GM20000 (cell line): ENCODE results near the gene PTPN18.

Experiments used
- DNase-seq: peaks from one replicate; pipeline ENCODE4 v3.0.0; 2012; ENCODE audit warnings: low spot score
- CTCF ChIP-seq: IDR thresholded peaks from 2 replicates; pipeline ENCODE4 v1.5.1; 2012; ENCODE audit warnings: mild to moderate bottlenecking, control low read depth; ENCODE audit errors: extremely low read depth, missing control alignments

The PTPN18 gene

DNA sequence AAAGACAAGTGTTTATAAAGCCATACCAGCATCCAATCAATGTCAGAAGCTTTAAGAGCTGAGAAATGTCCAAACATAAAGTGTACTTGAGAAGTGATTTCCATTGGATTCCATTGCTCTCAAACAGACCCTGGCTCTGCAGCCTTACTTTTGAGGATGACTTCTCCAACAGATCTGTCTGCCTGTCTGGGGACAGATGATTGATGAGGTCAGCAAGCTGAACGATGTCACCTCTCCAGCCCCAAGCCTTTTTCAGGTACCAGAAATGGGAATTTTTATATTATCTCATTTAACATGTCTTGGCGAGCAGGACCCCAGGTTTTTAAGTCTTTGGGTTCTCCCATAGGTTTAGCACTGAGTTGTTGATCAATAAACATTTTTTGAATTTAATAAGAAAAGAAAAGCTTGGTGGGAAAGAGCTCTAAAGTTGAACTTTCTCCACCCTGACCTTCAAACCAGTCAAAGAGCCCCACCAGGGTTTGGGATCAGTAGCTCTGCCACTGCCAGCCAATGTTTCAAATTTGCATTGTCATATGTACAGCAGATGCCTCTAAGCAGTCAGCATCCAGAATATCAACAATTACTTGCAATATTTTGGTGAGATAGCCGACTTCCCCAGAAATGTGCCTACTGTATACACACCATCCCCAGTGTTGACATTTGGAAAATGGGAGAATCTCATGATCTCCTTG, 22.5 kb downstream of the PTPN18 start:
- DNase-seq = no peak
- TF ChIP-seq CTCF = no peak

DNA sequence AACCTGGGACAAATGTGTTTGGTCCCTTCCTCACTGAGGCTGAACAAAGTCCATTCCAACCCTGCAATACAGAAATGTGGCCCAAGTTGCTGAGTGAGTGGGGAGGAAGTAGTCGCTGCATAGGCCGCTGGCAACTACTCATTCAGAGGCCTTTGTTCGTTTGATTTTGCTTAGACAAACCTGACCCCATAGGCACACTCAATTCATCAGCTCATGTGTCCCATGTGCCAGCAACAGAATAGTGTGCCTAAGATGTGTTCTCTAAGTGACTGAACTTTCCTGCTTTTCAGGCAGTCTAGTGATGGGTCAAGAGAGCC, 23.0 kb downstream of the PTPN18 start:
- DNase-seq = no peak
- TF ChIP-seq CTCF = no peak

DNA sequence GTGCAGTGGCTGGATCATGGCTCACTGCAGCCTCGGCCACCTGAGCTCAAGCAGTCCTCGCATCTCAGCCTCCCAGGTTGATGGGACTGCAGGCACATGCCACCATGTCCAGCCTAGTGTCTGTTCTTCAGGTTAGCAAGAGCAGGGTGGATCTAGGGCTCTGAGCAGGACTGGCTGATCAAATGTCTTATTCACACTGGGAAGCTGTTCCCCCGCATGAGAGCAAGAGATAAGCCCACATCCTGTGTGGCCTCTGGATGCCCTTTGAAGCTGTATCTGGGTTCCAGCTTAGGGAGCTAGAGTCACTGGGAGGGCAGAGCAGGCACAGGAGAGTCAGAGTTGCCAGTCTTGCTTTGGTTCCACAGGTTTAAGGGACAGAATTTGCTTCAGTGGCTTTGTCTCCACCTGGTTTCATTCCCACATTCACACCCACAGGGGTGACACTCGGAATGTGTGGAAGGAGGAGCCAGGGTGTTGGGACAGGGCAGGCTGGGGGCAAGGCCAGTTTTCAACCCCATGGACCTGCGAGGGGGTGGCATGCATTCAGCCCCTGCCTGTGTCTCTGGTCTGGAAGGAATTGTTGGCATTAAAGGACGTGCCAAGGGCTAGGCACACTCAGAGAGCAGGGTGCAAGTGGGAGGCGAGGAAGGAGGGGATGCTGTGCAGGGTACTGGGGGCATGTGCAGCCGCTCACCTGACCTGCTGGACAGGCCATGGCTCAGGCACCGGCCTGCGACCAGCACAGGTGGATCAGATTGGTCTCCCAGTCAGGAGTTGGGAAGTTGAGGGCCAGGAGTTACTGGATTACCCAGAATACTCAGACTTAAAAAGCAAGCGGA, 24.5 kb downstream of the PTPN18 start:
- no peak for DNase-seq
- no peak for TF ChIP-seq CTCF

GRCh38 chr2:130381145-130381544, 25.3 kb downstream of the PTPN18 start:
- no peak for TF ChIP-seq CTCF

GRCh38 chr2:130381619-130382018, 25.8 kb downstream of the PTPN18 start:
- TF ChIP-seq CTCF = no peak
- DNase-seq = no peak

More at GRCh38 chr2:130381145-130381544, 25.3 kb downstream of the PTPN18 start:
- no peak for DNase-seq

DNA sequence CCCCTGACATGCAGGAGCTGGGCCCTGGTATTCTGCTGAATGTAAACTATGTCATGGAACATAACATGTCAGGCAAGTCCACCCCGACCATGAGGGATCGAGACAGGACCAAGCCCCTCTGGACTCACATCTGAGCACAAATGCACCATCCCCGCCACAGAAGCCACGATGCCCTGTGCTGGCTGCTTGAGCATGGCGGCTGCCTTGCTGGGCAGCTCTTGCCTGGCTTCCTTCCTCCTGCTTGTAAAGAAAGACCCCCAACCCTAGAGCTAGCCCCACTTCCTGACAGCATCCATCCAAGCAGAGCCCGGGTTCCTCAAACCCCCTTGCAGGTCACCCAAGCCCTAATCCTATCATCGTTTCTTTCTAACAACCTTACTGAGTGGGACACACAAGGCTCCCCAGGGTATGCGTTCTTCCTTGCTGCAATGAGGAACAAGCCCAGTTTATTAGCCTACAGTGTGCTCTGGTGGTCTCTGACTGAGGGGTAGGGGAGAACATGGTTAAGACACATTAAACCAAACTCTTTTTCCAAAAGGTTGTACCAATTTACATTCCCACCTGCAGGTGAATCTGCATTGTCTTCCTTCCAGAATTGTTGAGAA, 26.6 kb downstream of the PTPN18 start:
- DNase-seq = no peak
- TF ChIP-seq CTCF = no peak

GRCh38 chr2:130385709-130386108, 29.9 kb downstream of the PTPN18 start:
- no peak for DNase-seq
- TF ChIP-seq CTCF = no peak
